ENCODE results near the gene PHKB. TPM values are rescaled to one million over a fixed set of nuclear protein-coding genes. Genes with fewer than 3 reads are reported as not detected.
"Not testable (repeated sequence)": the region's sequence is repeated elsewhere in the genome, so short reads cannot be mapped to it uniquely, and the experiment has no call there.

PHKB gene
- total and polyA plus RNA-seq, 4 experiments from 2014 or later = 29.4 to 56.4 (median 41.6) TPM

GRCh38 chr16:47666434-47666833 is 205.3 kb downstream of the PHKB start:
- Mint-ChIP-seq H3K27ac (no peak overlapping the region), H3K4me3 (no peak overlapping the region)

GRCh38 chr16:47667956-47668355 is 206.8 kb downstream of the PHKB start:
- CTCF ChIA-PET (ENCODE audit: partially characterized antibody) = no interaction called here
- intact Hi-C loops (cut with micrococcal nuclease) = no loop called here
- POLR2A ChIA-PET (ENCODE audit: partially characterized antibody) = no interaction called here
- Mint-ChIP-seq H3K36me3 (peaks cover 56% of the 10 kb centered on the region in 2 donors), H3K4me3 (no peak overlapping the region), H3K27ac (peak overlapping the region in 1 of 7 donors; percentile 2), H3K27me3 (no peaks in the 10 kb centered on the region), H3K4me1 (peaks cover 0 to 1% (median 0%) of the 10 kb centered on the region in 4 donors), H3K9me3 (no peaks in the 10 kb centered on the region)
- H3K27ac ChIP-seq (ENCODE audit: low read depth, low read length) = no peak overlapping the region
- no peak for DNase-seq
- no peaks in the 10 kb centered on the region for H3K9me3 ChIP-seq (ENCODE audit: control insufficient read depth in 1 of 2, low read length in 2 of 2)
- no peaks in the 10 kb centered on the region for H3K36me3 ChIP-seq (ENCODE audit: insufficient read depth, low read length)
- no peaks in the 10 kb centered on the region for H3K27me3 ChIP-seq (ENCODE audit: insufficient read depth, low read length)
- H3K4me1 ChIP-seq (ENCODE audit: insufficient read depth, low read length) = no peaks in the 10 kb centered on the region
- no peak overlapping the region for H3K4me3 ChIP-seq (ENCODE audit: low read length in 2 of 2)

More at GRCh38 chr16:47666434-47666833, 205.3 kb downstream of the PHKB start:
- Histone ChIP-seq H3K4me3 (ENCODE audit: low read length in 2 of 2) (no peak overlapping the region), H3K27me3 (ENCODE audit: insufficient read depth, low read length) (no peaks in the 10 kb centered on the region), H3K4me1 (ENCODE audit: insufficient read depth, low read length) (no peaks in the 10 kb centered on the region), H3K9me3 (ENCODE audit: control insufficient read depth in 1 of 2, low read length in 2 of 2) (no peaks in the 10 kb centered on the region), H3K36me3 (ENCODE audit: insufficient read depth, low read length) (peaks cover 4% of the 10 kb centered on the region), H3K27ac (ENCODE audit: low read depth, low read length) (no peak overlapping the region)
- ChIA-PET CTCF (ENCODE audit: partially characterized antibody) (interaction anchor here (1.2 kb wide), 1 partner anchor 525 kb away, joined by 3 read pairs; no protein-coding TSS in a partner anchor), POLR2A (ENCODE audit: partially characterized antibody) (no interaction called here)
- no peak for DNase-seq
- intact Hi-C loops (cut with micrococcal nuclease) = no loop called here
- Mint-ChIP-seq H3K4me1 (peaks cover 0 to 1% (median 0%) of the 10 kb centered on the region in 4 donors), H3K27me3 (no peaks in the 10 kb centered on the region), H3K36me3 (peaks cover 58 to 60% of the 10 kb centered on the region in 2 donors), H3K9me3 (no peaks in the 10 kb centered on the region)

GRCh38 chr16:47672475-47672874 is 211.3 kb downstream of the PHKB start:
- no peak overlapping the region for H3K4me3 Mint-ChIP-seq
- peaks cover 58 to 65% of the 10 kb centered on the region in 2 donors for H3K36me3 Mint-ChIP-seq
- H3K27ac Mint-ChIP-seq = no peak overlapping the region
- DNase-seq = no peak
- H3K4me1 Mint-ChIP-seq = peaks cover 0 to 1% (median 0%) of the 10 kb centered on the region in 4 donors
- H3K27me3 ChIP-seq (ENCODE audit: insufficient read depth, low read length) = no peaks in the 10 kb centered on the region
- ChIA-PET CTCF (ENCODE audit: partially characterized antibody) (no interaction called here), POLR2A (ENCODE audit: partially characterized antibody) (no interaction called here)
- no peak overlapping the region for H3K4me3 ChIP-seq (ENCODE audit: low read length in 2 of 2)
- intact Hi-C loops (cut with micrococcal nuclease) = no loop called here
- H3K27ac ChIP-seq (ENCODE audit: low read depth, low read length) = no peak overlapping the region
- H3K9me3 Mint-ChIP-seq = peaks cover 0 to 9% (median 3%) of the 10 kb centered on the region in 8 donors
- H3K4me1 ChIP-seq (ENCODE audit: insufficient read depth, low read length) = no peaks in the 10 kb centered on the region
- H3K36me3 ChIP-seq (ENCODE audit: insufficient read depth, low read length) = peaks cover 12% of the 10 kb centered on the region
- no peaks in the 10 kb centered on the region for H3K9me3 ChIP-seq (ENCODE audit: control insufficient read depth in 1 of 2, low read length in 2 of 2)
- no peaks in the 10 kb centered on the region for H3K27me3 Mint-ChIP-seq

GRCh38 chr16:47676635-47677177 is 215.6 kb downstream of the PHKB start:
- CTCF ChIA-PET (ENCODE audit: partially characterized antibody) = no interaction called here
- Histone ChIP-seq H3K4me3 (ENCODE audit: low read length in 2 of 2) (no peak overlapping the region), H3K27ac (ENCODE audit: low read depth, low read length) (no peak overlapping the region), H3K27me3 (ENCODE audit: insufficient read depth, low read length) (no peaks in the 10 kb centered on the region), H3K36me3 (ENCODE audit: insufficient read depth, low read length) (peaks cover 13% of the 10 kb centered on the region), H3K9me3 (ENCODE audit: control insufficient read depth in 1 of 2, low read length in 2 of 2) (no peaks in the 10 kb centered on the region), H3K4me1 (ENCODE audit: insufficient read depth, low read length) (no peaks in the 10 kb centered on the region)
- H3K27ac Mint-ChIP-seq = no peak overlapping the region
- H3K27me3 Mint-ChIP-seq = no peaks in the 10 kb centered on the region
- peaks cover 59 to 72% of the 10 kb centered on the region in 2 donors for H3K36me3 Mint-ChIP-seq
- no peak for DNase-seq
- H3K9me3 Mint-ChIP-seq = peaks cover 0 to 9% (median 4%) of the 10 kb centered on the region in 8 donors
- POLR2A ChIA-PET (ENCODE audit: partially characterized antibody) = no interaction called here
- no peak overlapping the region for H3K4me3 Mint-ChIP-seq
- intact Hi-C loops (cut with micrococcal nuclease) = no loop called here
- H3K4me1 Mint-ChIP-seq = no peaks in the 10 kb centered on the region

- intact Hi-C loops (cut with micrococcal nuclease); H3K36me3 ChIP-seq (ENCODE audit: insufficient read depth, low read length); H3K27me3 ChIP-seq (ENCODE audit: insufficient read depth, low read length); H3K4me1 Mint-ChIP-seq; H3K9me3 ChIP-seq (ENCODE audit: control insufficient read depth in 1 of 2, low read length in 2 of 2); H3K27ac ChIP-seq (ENCODE audit: low read depth, low read length); DNase-seq; H3K4me1 ChIP-seq (ENCODE audit: insufficient read depth, low read length); H3K4me3 ChIP-seq (ENCODE audit: low read length in 2 of 2); CTCF ChIA-PET (ENCODE audit: partially characterized antibody); POLR2A ChIA-PET (ENCODE audit: partially characterized antibody); H3K27ac Mint-ChIP-seq; H3K27me3 Mint-ChIP-seq; H3K9me3 Mint-ChIP-seq; H3K4me3 Mint-ChIP-seq: not testable (repeated sequence)
- peaks cover 37 to 59% of the 10 kb centered on the region in 2 donors for H3K36me3 Mint-ChIP-seq
Observed at GRCh38 chr16:47681571-47681970, 220.4 kb downstream of the PHKB start.

GRCh38 chr16:47687694-47688093 is 226.6 kb downstream of the PHKB start:
- Histone ChIP-seq H3K27me3 (ENCODE audit: insufficient read depth, low read length) (no peaks in the 10 kb centered on the region), H3K27ac (ENCODE audit: low read depth, low read length) (no peak overlapping the region), H3K36me3 (ENCODE audit: insufficient read depth, low read length) (peaks cover 7% of the 10 kb centered on the region), H3K4me3 (ENCODE audit: low read length in 2 of 2) (no peak overlapping the region), H3K4me1 (ENCODE audit: insufficient read depth, low read length) (no peaks in the 10 kb centered on the region), H3K9me3 (ENCODE audit: control insufficient read depth in 1 of 2, low read length in 2 of 2) (no peaks in the 10 kb centered on the region)
- ChIA-PET CTCF (ENCODE audit: partially characterized antibody) (no interaction called here), POLR2A (ENCODE audit: partially characterized antibody) (no interaction called here)
- H3K27ac Mint-ChIP-seq = no peak overlapping the region
- intact Hi-C loops (cut with micrococcal nuclease) = no loop called here
- no peak overlapping the region for H3K4me3 Mint-ChIP-seq
- peaks cover 45 to 53% of the 10 kb centered on the region in 2 donors for H3K36me3 Mint-ChIP-seq
- no peaks in the 10 kb centered on the region for H3K27me3 Mint-ChIP-seq
- DNase-seq = no peak
- no peaks in the 10 kb centered on the region for H3K4me1 Mint-ChIP-seq
- no peaks in the 10 kb centered on the region for H3K9me3 Mint-ChIP-seq

GRCh38 chr16:47693226-47693625 is 232.1 kb downstream of the PHKB start:
- Mint-ChIP-seq H3K27me3 (no peaks in the 10 kb centered on the region), H3K36me3 (peaks cover 80 to 82% of the 10 kb centered on the region in 2 donors), H3K27ac (no peak overlapping the region), H3K4me1 (no peaks in the 10 kb centered on the region), H3K4me3 (no peak overlapping the region), H3K9me3 (no peaks in the 10 kb centered on the region)
- no peaks in the 10 kb centered on the region for H3K4me1 ChIP-seq (ENCODE audit: insufficient read depth, low read length)
- intact Hi-C loops (cut with micrococcal nuclease) = no loop called here
- no peak overlapping the region for H3K4me3 ChIP-seq (ENCODE audit: low read length in 2 of 2)
- ChIA-PET CTCF (ENCODE audit: partially characterized antibody) (no interaction called here), POLR2A (ENCODE audit: partially characterized antibody) (no interaction called here)
- H3K27me3 ChIP-seq (ENCODE audit: insufficient read depth, low read length) = no peaks in the 10 kb centered on the region
- H3K36me3 ChIP-seq (ENCODE audit: insufficient read depth, low read length) = peaks cover 29% of the 10 kb centered on the region
- DNase-seq = no peak
- no peak overlapping the region for H3K27ac ChIP-seq (ENCODE audit: low read depth, low read length)
- no peaks in the 10 kb centered on the region for H3K9me3 ChIP-seq (ENCODE audit: control insufficient read depth in 1 of 2, low read length in 2 of 2)

GRCh38 chr16:47694543-47694942 is 233.4 kb downstream of the PHKB start:
- no peak overlapping the region for H3K27ac Mint-ChIP-seq
- H3K4me1 ChIP-seq (ENCODE audit: insufficient read depth, low read length) = no peaks in the 10 kb centered on the region
- no peak overlapping the region for H3K4me3 Mint-ChIP-seq
- no peak overlapping the region for H3K27ac ChIP-seq (ENCODE audit: low read depth, low read length)
- no peaks in the 10 kb centered on the region for H3K27me3 ChIP-seq (ENCODE audit: insufficient read depth, low read length)
- H3K9me3 Mint-ChIP-seq = peaks cover 0 to 3% (median 0%) of the 10 kb centered on the region in 8 donors
- peaks cover 25% of the 10 kb centered on the region for H3K36me3 ChIP-seq (ENCODE audit: insufficient read depth, low read length)
- POLR2A ChIA-PET (ENCODE audit: partially characterized antibody) = no interaction called here
- H3K27me3 Mint-ChIP-seq = no peaks in the 10 kb centered on the region
- H3K9me3 ChIP-seq (ENCODE audit: control insufficient read depth in 1 of 2, low read length in 2 of 2) = no peaks in the 10 kb centered on the region
- no peak overlapping the region for H3K4me3 ChIP-seq (ENCODE audit: low read length in 2 of 2)
- no peak for DNase-seq
- intact Hi-C loops (cut with micrococcal nuclease) = no loop called here
- H3K36me3 Mint-ChIP-seq = peaks cover 80 to 87% of the 10 kb centered on the region in 2 donors
- no peaks in the 10 kb centered on the region for H3K4me1 Mint-ChIP-seq
- CTCF ChIA-PET (ENCODE audit: partially characterized antibody) = no interaction called here
